GM23248 (cell line): ENCODE measurements around the gene SLFN11.

Experiments
- EZH2 ChIP-seq: fragments of 200-600 bp; sonication (generic); IDR thresholded peaks from 2 replicates; pipeline ENCODE4 v1.6.1; 2018; ENCODE audit warnings: antibody characterized with exemption, mild to moderate bottlenecking; ENCODE audit not compliant: insufficient read depth, poor library complexity, severe bottlenecking
- EZH2phosphoT487 ChIP-seq: fragments of 200-600 bp; sonication (generic); IDR thresholded peaks from 2 replicates; pipeline ENCODE4 v1.6.1; 2018; ENCODE audit warnings: antibody characterized with exemption, moderate library complexity, mild to moderate bottlenecking, low read depth; ENCODE audit not compliant: insufficient read depth

- TF ChIP-seq EZH2: no peak
- TF ChIP-seq EZH2phosphoT487: no peak
Measured at GRCh38 chr17:35404360-35404759, 30.9 kb upstream of the SLFN11 start.
